AG09309 (cell line): Measurements from ENCODE around the gene FUT6.

Experiments used
- DNase-seq: peaks from one replicate; pipeline ENCODE4 v3.0.0-alpha.2; 2010; ENCODE audit warnings: low read depth
- H3K4me3 ChIP-seq: 2 replicates; pipeline ENCODE4 v1.5.1; 2011; ENCODE audit warnings: mild to moderate bottlenecking, low read depth, low read length, moderate library complexity; ENCODE audit not compliant: control insufficient read depth
- CTCF ChIP-seq: IDR thresholded peaks from 2 replicates; pipeline ENCODE4 v1.5.1; 2011; ENCODE audit warnings: mild to moderate bottlenecking, low read depth, low read length, inconsistent platforms; ENCODE audit not compliant: insufficient read depth, control insufficient read depth; ENCODE audit errors: missing control alignments

The FUT6 gene

DNA sequence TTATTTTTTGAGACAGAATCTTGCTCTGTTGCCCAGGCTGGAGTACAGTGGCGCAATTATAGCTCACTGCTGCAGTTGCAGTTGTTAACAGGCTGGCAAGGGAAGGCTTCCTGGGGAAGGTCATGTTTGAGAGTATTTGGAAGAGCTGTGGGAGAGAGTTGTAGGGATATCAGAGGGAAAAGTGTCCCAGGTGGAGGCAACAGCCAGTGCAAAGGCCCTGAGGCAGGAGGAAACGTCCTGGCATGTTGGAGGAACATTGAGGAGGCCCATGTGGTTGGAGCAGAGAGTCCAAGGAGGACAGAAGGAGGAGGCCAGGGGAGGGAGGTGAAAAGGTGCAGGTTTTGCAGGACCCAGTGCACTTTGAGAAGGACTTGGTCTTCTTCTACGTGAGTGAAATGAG is 46.3 kb downstream of the FUT6 start:
- H3K4me3 ChIP-seq = no peak overlapping the region
- no peak for TF ChIP-seq CTCF
- DNase-seq = no peak

DNA sequence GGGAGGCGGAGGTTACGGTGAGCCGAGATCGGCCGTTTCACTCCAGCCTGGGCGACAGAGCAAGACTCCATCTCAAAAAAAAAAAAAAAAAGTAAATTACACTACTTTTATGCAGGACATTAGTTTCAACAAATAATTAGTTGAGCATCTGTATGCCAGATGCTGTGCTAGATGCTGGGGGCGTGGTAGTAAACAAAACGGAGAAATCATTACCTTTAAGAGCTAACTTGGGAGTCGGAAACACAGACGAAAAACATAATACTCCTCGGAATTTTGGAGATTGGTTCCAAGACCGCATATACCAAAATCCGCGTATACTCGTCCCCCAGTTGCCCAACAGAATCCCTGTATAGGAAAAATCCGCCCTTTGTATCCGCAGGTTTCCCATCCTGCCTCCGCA is 47.3 kb downstream of the FUT6 start:
- no peak for DNase-seq
- H3K4me3 ChIP-seq = no peak overlapping the region
- no peak for TF ChIP-seq CTCF

DNA sequence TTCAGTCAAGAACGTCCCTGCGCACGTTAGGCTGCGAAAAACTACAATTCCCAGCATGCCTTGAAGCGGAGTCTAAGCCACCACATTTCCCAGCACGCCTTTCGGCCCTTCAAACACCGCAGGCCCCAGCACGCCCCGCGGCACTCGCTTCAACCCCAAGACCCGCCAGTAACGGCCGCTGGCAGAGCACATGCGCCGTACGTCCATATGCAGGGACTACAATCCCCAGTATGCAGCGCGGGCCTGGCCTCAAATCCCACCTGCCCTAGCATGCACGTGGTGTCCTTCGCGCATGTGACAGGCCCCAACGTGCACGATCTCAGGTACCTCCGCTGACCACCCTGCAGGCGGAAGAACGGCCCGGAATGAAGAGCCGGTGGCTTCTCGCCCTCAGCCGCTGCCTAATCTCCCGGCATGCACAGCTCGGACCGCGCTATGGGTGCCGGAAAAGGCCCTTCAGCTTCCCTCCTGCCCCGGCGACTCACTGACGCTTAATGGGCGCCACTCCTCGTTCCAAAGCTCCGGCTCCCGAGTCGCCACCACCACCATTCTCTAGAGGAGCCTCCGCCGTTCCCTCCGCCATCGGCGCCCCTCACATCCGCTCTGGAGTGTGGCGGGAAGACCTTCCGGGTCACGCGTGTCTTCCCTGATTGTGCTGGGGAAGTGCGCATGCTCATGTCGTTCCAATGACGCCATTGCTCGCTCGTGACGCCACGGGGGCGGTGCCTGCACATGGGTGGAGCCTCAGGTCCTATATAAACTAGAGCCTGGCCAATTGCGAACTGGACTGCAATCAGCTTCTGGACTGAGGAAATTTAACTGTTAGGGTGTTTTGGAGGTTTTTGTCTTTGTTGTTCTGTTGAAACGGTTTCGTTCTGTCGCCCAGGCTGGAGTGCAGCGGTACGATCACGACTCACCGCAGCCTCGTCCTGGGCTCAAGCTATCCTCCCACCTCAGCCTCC is 48.7 kb downstream of the FUT6 start, which contains the start of gene DUS3L:
DUS3L (minus strand) TSS at position 605 of the 962 bp plus-strand sequence; CDS start at position 583, 22 bp downstream.
- peak within 1 kb of the TSS; percentile 55 for H3K4me3 ChIP-seq
- no peak for TF ChIP-seq CTCF
- DNase-seq = peak; percentile 92

- DNase-seq = no peak
- TF ChIP-seq CTCF = no peak
- peak overlapping the region; percentile 55 for H3K4me3 ChIP-seq
These were observed 49.5 kb downstream of the FUT6 start for GRCh38 chr19:5789886-5790558.

GRCh38 chr19:5789351-5789761 is 50.1 kb downstream of the FUT6 start:
- no peak for TF ChIP-seq CTCF
- no peak overlapping the region for H3K4me3 ChIP-seq
- DNase-seq = no peak

GRCh38 chr19:5788422-5788821 is 51.1 kb downstream of the FUT6 start:
- no peak for TF ChIP-seq CTCF
- DNase-seq = no peak

More at GRCh38 chr19:5788422-5788821, 51.1 kb downstream of the FUT6 start:
- no peak overlapping the region for H3K4me3 ChIP-seq
